Calu3 (cell line): ENCODE results near the gene IFI44L. TPM values are rescaled to one million over a fixed set of nuclear protein-coding genes. Genes with fewer than 3 reads are reported as not detected.

Experiments used
- BruUV-seq: library from RNA; stranded (reverse); fragments of 400-500 nt; replicated peaks from 2 replicates; lab custom pipeline; 2021; lab: Mats Ljungman, UMichigan
- CTCF ChIA-PET: fragments of 300-600 bp; sonication (Branson Sonifier 250); formaldehyde crosslinking; loops from one replicate; lab custom pipeline; 2022; ENCODE audit warnings: antibody characterized with exemption; lab: Charles Lee
- DNase-seq: peaks from one replicate; pipeline ENCODE4 v3.0.0; 2022
- H3K27ac Mint-ChIP-seq: one replicate; pipeline ENCODE4 v1.8.0; 2022; ENCODE audit warnings: mixed read lengths; ENCODE audit not compliant: unreplicated experiment
- H3K27me3 Mint-ChIP-seq: one replicate; pipeline ENCODE4 v1.8.0; 2022; ENCODE audit warnings: mixed read lengths; ENCODE audit not compliant: unreplicated experiment
- H3K36me3 Mint-ChIP-seq: one replicate; pipeline ENCODE4 v1.8.0; 2022; ENCODE audit warnings: mild to moderate bottlenecking, moderate library complexity, mixed read lengths; ENCODE audit not compliant: insufficient read depth, unreplicated experiment
- H3K4me1 Mint-ChIP-seq: one replicate; pipeline ENCODE4 v1.8.0; 2022; ENCODE audit warnings: mild to moderate bottlenecking, low read depth, mixed read lengths; ENCODE audit not compliant: unreplicated experiment
- H3K4me3 Mint-ChIP-seq: one replicate; pipeline ENCODE4 v1.8.0; 2022; ENCODE audit warnings: mild to moderate bottlenecking, low read depth, moderate library complexity, mixed read lengths; ENCODE audit not compliant: unreplicated experiment
- H3K9me3 Mint-ChIP-seq: one replicate; pipeline ENCODE4 v1.8.0; 2022; ENCODE audit warnings: low read depth, mixed read lengths; ENCODE audit not compliant: unreplicated experiment
- CTCF ChIP-seq: fragments of 200-600 bp; IDR thresholded peaks from one replicate; pipeline ENCODE4 v1.8.0; 2022; ENCODE audit warnings: antibody characterized with exemption; ENCODE audit not compliant: unreplicated experiment
- intact Hi-C: fragments of 100-400 bp; cut with micrococcal nuclease; formaldehyde crosslinking; loops from one replicate; pipeline ENCODE4 v1.10.0; 2022; ENCODE audit not compliant: unreplicated experiment
- total RNA-seq: library from RNA; stranded (reverse); gene quantifications from 2 replicates; pipeline ENCODE4 v1.2.3, GENCODE V29; 2022

Gene IFI44L
- total RNA-seq, 1 experiment from 2014 or later = 82.0 TPM

- H3K4me3 Mint-ChIP-seq = no peak overlapping the region
- BruUV-seq = no TSS peak
- no peaks in the 10 kb centered on the region for H3K9me3 Mint-ChIP-seq
- DNase-seq = no peak
- H3K36me3 Mint-ChIP-seq = no peaks in the 10 kb centered on the region
- H3K4me1 Mint-ChIP-seq = no peaks in the 10 kb centered on the region
- no peak for TF ChIP-seq CTCF
- CTCF ChIA-PET = no interaction called here
- intact Hi-C loops = no loop called here
- H3K27me3 Mint-ChIP-seq = no peaks in the 10 kb centered on the region
- no peak overlapping the region for H3K27ac Mint-ChIP-seq
These were observed 33.0 kb upstream of the IFI44L start for GRCh38 chr1:78587211-78587610.

- Mint-ChIP-seq H3K36me3 (no peaks in the 10 kb centered on the region), H3K9me3 (no peaks in the 10 kb centered on the region), H3K27me3 (no peaks in the 10 kb centered on the region), H3K4me3 (no peak overlapping the region), H3K27ac (no peak overlapping the region), H3K4me1 (no peaks in the 10 kb centered on the region)
- CTCF ChIA-PET = no interaction called here
- intact Hi-C loops = no loop called here
- no peak for TF ChIP-seq CTCF
- BruUV-seq = no TSS peak
- DNase-seq = no peak
These were observed 28.3 kb upstream of the IFI44L start for GRCh38 chr1:78591971-78592370.

GRCh38 chr1:78599294-78599693 lies 21.0 kb upstream of the IFI44L start:
- Mint-ChIP-seq H3K4me3 (no peak overlapping the region), H3K9me3 (no peaks in the 10 kb centered on the region), H3K27me3 (no peaks in the 10 kb centered on the region), H3K27ac (no peak overlapping the region), H3K36me3 (no peaks in the 10 kb centered on the region), H3K4me1 (no peaks in the 10 kb centered on the region)
- intact Hi-C loops = no loop called here
- TF ChIP-seq CTCF = no peak
- BruUV-seq = no TSS peak
- no peak for DNase-seq
- CTCF ChIA-PET = no interaction called here

- BruUV-seq = no TSS peak
- H3K9me3 Mint-ChIP-seq = no peaks in the 10 kb centered on the region
- intact Hi-C loops = loop anchor here (10.0 kb wide), 2 partner anchors 106 to 186 kb away; partner anchors contain the start of gene PTGFR
- CTCF ChIA-PET = no interaction called here
- H3K27ac Mint-ChIP-seq = no peak overlapping the region
- no peaks in the 10 kb centered on the region for H3K4me1 Mint-ChIP-seq
- TF ChIP-seq CTCF = no peak
- no peaks in the 10 kb centered on the region for H3K27me3 Mint-ChIP-seq
- no peak for DNase-seq
- H3K4me3 Mint-ChIP-seq = no peak overlapping the region
- H3K36me3 Mint-ChIP-seq = no peaks in the 10 kb centered on the region
These were observed 19.2 kb upstream of the IFI44L start for GRCh38 chr1:78601068-78601467.
